ENCODE measurements around the gene DFFB.
"Not testable (repeated sequence)": the region's sequence is repeated elsewhere in the genome, so short reads cannot be mapped to it uniquely, and the experiment has no call there.

Gene DFFB

GRCh38 chr1:3907621-3908165 is 50.4 kb downstream of the DFFB start:
- DNase-seq (ENCODE audit: low read depth in 1 of 2, low spot score in 1 of 2), result no peak

DNA sequence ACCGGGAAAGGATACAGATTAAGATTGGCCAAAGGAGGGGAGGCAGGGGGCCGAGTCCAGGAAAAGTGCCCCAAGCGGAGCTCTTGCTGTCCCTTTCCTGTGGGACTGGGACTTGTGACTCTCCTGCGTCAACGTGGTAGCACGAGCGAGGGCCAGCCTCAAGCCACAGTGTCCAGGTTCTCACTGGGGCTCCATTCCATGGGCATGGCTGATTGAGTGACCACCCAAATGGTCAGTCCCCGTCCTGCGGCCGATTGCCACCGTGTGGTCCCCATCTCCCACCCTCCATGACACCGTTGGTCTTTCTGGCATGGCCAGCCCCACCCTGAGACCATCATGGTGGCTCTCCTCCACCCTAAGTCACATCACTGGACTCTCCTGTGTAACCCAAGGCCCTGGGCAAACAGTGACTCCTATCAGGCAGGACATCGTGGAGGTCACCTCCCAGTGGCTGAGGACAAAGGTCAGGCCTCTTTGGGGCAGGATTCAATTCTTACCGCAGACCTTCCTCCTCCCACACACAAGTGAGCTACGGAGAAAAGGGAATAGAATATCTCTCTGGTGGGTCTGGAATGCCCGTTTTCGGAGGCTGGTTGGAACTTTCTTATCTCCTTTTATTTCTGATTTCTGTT is 51.7 kb downstream of the DFFB start:
- no peak for DNase-seq (ENCODE audit: low read depth in 1 of 2, low spot score in 1 of 2)

DNA sequence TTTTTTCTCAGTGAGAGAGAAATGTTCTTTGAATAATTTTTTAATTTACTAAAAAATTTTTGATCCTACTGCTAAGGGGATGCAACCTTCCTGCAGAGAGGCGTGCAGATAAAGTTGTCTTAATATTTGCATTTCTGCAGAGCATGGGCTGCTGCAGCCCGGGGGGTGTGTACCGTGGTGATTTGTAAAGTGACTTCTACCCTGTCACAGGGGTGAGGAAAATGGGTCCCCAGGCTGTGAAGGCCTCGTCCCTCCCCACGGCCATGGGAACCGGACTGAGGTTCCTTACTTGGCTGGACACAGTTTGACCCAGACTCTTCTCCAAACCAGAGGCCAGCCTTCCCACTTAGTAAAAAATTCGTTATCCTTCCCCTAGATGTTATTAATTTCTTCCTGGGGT is 52.3 kb downstream of the DFFB start:
- no peak for DNase-seq (ENCODE audit: low read depth in 1 of 2, low spot score in 1 of 2)

GRCh38 chr1:3910049-3910731 is 52.9 kb downstream of the DFFB start:
- no peak for DNase-seq (ENCODE audit: low read depth in 1 of 2, low spot score in 1 of 2)

GRCh38 chr1:3910857-3911845 is 53.9 kb downstream of the DFFB start:
- DNase-seq (ENCODE audit: low read depth in 1 of 2, low spot score in 1 of 2), result peak; percentile 52 to 68

- no peak for DNase-seq (ENCODE audit: low read depth in 1 of 2, low spot score in 1 of 2)
Measured at GRCh38 chr1:3911981-3912808, 54.9 kb downstream of the DFFB start.

GRCh38 chr1:3912809-3913685 is 55.8 kb downstream of the DFFB start:
- no peak for DNase-seq (ENCODE audit: low read depth in 1 of 2, low spot score in 1 of 2)

DNA sequence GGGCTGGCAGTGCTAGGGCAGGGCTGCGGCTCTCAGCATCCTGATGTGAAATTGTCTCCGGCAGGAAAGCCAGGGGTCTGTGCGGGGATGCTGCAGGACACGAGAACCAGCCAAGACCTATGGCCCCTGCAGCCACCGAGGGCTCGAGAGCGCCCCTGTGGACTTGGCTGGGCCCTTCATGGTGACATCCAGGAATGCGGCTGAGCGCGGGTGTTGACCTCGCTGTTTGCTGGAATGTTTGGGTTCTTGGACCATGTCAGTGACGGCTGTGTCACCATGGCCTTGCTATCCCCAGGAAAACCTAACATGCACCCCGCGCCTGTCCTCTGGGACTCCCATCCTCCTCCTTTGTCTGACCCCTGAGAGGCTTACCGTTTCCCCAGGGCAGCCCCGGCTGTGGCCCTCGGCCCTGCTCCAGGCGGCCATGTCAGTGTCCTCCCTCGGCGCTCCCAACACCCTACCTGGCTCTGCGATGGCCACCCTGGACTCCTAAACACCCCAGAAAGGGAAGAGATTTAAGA is 57.1 kb downstream of the DFFB start:
- DNase-seq (ENCODE audit: low read depth in 1 of 2, low spot score in 1 of 2), result no peak

DNA sequence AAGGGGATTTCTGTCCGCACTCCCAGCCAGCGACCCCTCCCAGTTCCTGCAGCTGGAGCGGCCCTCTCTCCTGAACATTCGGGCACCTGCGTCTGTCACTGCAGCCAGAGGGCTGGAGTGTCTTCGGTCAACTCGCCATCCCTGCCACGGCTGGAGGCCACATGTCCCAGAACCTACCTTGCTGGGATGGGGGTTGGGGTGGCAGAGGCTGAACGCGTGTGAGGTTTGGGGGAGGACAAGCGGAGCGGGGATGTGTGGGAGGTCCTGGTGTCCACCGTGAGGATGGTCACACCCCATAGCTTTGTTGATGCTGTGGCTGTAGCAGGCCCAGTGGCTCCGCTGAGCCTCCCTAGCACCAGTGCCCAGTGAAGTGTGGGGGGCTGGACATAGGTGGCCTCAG is 57.6 kb downstream of the DFFB start:
- DNase-seq (ENCODE audit: low read depth in 1 of 2, low spot score in 1 of 2), result no peak

GRCh38 chr1:3915551-3916121 is 58.4 kb downstream of the DFFB start:
- DNase-seq (ENCODE audit: low read depth in 1 of 2, low spot score in 1 of 2), result no peak

DNA sequence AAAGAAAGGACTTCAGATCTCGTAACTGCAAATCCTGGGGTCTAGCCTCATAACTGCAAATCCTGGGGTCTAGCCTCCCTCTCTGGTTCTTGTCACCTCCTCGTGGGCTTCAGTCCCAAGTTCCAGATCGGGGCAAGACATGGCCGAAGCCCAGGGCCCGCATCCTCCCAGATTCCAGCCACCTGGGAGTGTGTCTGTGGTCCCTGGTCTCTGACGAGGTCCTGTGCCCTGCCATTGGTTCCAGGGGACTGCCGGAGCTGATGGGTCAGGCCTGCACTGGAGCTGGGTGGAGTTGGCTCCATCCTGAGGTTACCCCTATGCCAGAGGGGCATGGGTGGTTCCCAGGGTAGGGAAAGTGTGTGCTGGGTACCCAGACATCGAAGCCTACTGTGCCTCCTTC is 60.5 kb downstream of the DFFB start:
- no peak for DNase-seq (ENCODE audit: low read depth in 1 of 2, low spot score in 1 of 2)

- not testable (repeated sequence) for DNase-seq (ENCODE audit: low read depth in 1 of 2, low spot score in 1 of 2)
Measured at GRCh38 chr1:3918359-3918758, 61.1 kb downstream of the DFFB start.

- no peak for DNase-seq (ENCODE audit: low read depth in 1 of 2, low spot score in 1 of 2)
Measured at GRCh38 chr1:3918966-3919611, 61.8 kb downstream of the DFFB start.

GRCh38 chr1:3919706-3920105 is 62.4 kb downstream of the DFFB start:
- no peak for DNase-seq (ENCODE audit: low read depth in 1 of 2, low spot score in 1 of 2)

GRCh38 chr1:3921765-3922164 is 64.5 kb downstream of the DFFB start:
- no peak for DNase-seq (ENCODE audit: low read depth in 1 of 2, low spot score in 1 of 2)

- DNase-seq (ENCODE audit: low read depth in 1 of 2, low spot score in 1 of 2), result no peak
Measured at GRCh38 chr1:3922201-3922725, 65.0 kb downstream of the DFFB start.

- no peak for DNase-seq (ENCODE audit: low read depth in 1 of 2, low spot score in 1 of 2)
Measured at GRCh38 chr1:3922851-3923250, 65.6 kb downstream of the DFFB start.
